Measurements from ENCODE around the gene THRAP3. TPM values are rescaled to one million over a fixed set of nuclear protein-coding genes. Genes with fewer than 3 reads are reported as not detected.

THRAP3 gene
- total and polyA plus RNA-seq, 2 of the 8 experiments (the other 6 are each of a cell fraction or from before 2014, with no cell fraction given) = 40.2 to 183 TPM

DNA sequence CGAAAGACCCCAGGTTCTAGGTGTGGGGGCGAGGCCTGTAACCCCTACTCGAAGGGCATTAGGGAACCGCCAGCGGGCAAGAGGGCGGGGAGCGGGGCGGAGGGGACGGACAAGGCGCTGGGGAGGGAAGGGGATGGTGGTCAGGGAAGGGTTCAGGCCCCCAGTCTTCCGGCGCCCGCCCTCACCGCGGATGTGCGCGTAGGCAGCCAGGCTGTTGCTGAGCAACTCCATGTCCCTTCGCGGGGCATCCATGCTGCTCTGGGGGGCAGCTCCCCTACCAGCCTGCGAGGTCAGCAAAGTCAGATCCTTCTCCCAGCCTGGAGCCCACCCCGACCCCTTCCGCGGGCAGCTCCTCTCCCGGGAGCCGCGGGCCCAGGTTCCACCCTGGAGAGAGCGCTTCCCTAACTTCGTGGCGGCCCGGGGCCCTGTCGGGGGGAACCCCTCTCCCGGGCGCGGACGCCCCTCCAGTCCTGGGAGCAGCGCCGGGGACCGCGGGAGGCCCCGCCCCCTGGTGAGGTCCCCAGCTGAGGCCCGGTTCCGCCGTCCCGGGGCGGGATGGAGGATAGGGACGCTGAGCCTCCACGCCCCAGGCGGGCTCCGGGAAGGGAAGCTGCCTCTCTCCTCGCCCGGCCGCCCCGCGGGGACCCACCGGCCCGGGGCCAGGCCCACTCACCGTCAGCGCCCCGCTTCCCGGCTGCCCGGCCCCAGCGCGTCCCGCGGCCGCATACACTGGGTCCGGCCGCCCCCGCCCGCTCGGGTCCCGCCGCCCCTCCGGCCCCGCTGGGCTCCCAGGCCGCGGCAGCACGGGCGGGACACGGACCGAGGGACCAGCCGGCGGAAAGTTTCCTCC is 98.8 kb downstream of the THRAP3 start:
- no peak overlapping the region for H4K5ac ChIP-seq (ENCODE audit: insufficient read length, low read depth, low read length)
- H3K79me1 ChIP-seq (ENCODE audit: low read depth, low read length) = no peaks in the 10 kb centered on the region; the same call in 1 of the 2 replicates
- peak overlapping the region; percentile 79 to 88 for H3K4me2 ChIP-seq (ENCODE audit: insufficient read depth in 1 of 2, low read depth in 2 of 2, low read length in 2 of 2)
- H3K14ac ChIP-seq (ENCODE audit: insufficient read length) = no peak overlapping the region
- H3K79me2 ChIP-seq (ENCODE audit: control insufficient read depth in 1 of 2, insufficient read depth in 2 of 2, low read length in 2 of 2) = no peaks in the 10 kb centered on the region
- H4K8ac ChIP-seq (ENCODE audit: extremely low read depth, insufficient read depth, low read length) = peak overlapping the region; percentile 9; the same call in 1 of the 2 replicates
- H3K23me2 ChIP-seq (ENCODE audit: low read depth, low read length) = peaks cover 30% of the 10 kb centered on the region
- no peaks in the 10 kb centered on the region for H4K20me1 ChIP-seq (replicated peaks in 1 of 2; ENCODE audit: control insufficient read depth in 1 of 2, insufficient read depth in 2 of 2, low read length in 2 of 2)
- peaks cover 0 to 28% (median 16%) of the 10 kb centered on the region in 4 experiments; a peak in 6 of 7 replicates for H3K4me1 ChIP-seq (replicated peaks in 1 of 4; ENCODE audit: control insufficient read depth in 3 of 4, insufficient read depth in 4 of 4, low read length in 3 of 4)
- peak overlapping the region; percentile 27 to 67 (median 48) for H3K4me3 ChIP-seq (ENCODE audit: extremely low read depth in 1 of 4, insufficient read depth in 2 of 4, low read depth in 3 of 4, low read length in 4 of 4)
- peak overlapping the region; percentile 13 for H2BK120ac ChIP-seq (replicated peaks; ENCODE audit: low read depth, low read length)
- H4K91ac ChIP-seq (replicated peaks; ENCODE audit: insufficient read length, low read length) = no peak overlapping the region
- no peaks in the 10 kb centered on the region; a peak in 1 of 8 replicates for H3K36me3 ChIP-seq (ENCODE audit: control insufficient read depth in 2 of 4, insufficient read depth in 4 of 4, low read length in 3 of 4)
- ChIA-PET CTCF (ENCODE audit: partially characterized antibody) (interaction anchor here (1.6 to 2.8 kb wide), 3 partner anchors 19 to 46 kb away, joined by 7 to 20 read pairs (median 15); no protein-coding TSS in a partner anchor), POLR2A (ENCODE audit: partially characterized antibody) (interaction anchor here (0.8 to 9.3 kb wide), 24 partner anchors 9 to 236 kb away, joined by 3 to 130 read pairs (median 4); partner anchors contain the start of genes LSM10, MAP7D1, SH3D21 and STK40)
- H3K23ac ChIP-seq (ENCODE audit: insufficient read length) = no peak overlapping the region
- FAIRE-seq (no peak), DNase-seq (ENCODE audit: low read depth in 1 of 2, low spot score in 2 of 2) (peak in 1 of 2 experiments; percentile 79)
- no peak overlapping the region for H2BK5ac ChIP-seq (ENCODE audit: low read depth, low read length)
- H2BK12ac ChIP-seq (ENCODE audit: low read depth, low read length) = peak overlapping the region; percentile 3; the same call in 1 of the 2 replicates
- peaks cover 0 to 39% (median 20%) of the 10 kb centered on the region in 4 experiments; a peak in 5 of 7 replicates for H3K27me3 ChIP-seq (replicated peaks in 1 of 4; ENCODE audit: control insufficient read depth in 3 of 4, extremely low read depth in 1 of 4, insufficient read depth in 3 of 4, low read length in 3 of 4)
- H2BK15ac ChIP-seq (ENCODE audit: low read length) = no peak overlapping the region
- H2AK5ac ChIP-seq (ENCODE audit: low read depth, low read length) = no peak overlapping the region
- no peak overlapping the region for H2BK20ac ChIP-seq (ENCODE audit: low read length)
- H3K4ac ChIP-seq (replicated peaks; ENCODE audit: insufficient read length, low read depth, low read length) = no peak overlapping the region
- 1% methylated on average over 58 of the region's 83 CpGs; no CpG with 5 or more reads in 1 of the 2 experiments for WGBS, 2 experiments (ENCODE audit: extremely low coverage in 1 of 2, insufficient coverage in 1 of 2, insufficient read length in 1 of 2, insufficient replicate concordance in 2 of 2, low coverage in 1 of 2, low lambda C conversion rate in 2 of 2, missing lambda C conversion rate in 1 of 2)
- no peak overlapping the region for H3K56ac ChIP-seq (replicated peaks; ENCODE audit: insufficient read length, low read depth, low read length)
- no peaks in the 10 kb centered on the region for H3K9me3 ChIP-seq (ENCODE audit: insufficient read depth in 2 of 2, low read depth in 1 of 2, low read length in 1 of 2)
- H3K9ac ChIP-seq (replicated peaks in 1 of 4; ENCODE audit: extremely low read depth in 1 of 4, low read depth in 3 of 4, low read length in 3 of 4) = peak overlapping the region in 2 of 4 experiments; percentile 2 to 71; a peak in 3 of 7 replicates
- no peak overlapping the region for H3K27ac ChIP-seq (ENCODE audit: low read depth, low read length)
- no peak overlapping the region for H2AFZ ChIP-seq (ENCODE audit: low read length)
- H3K18ac ChIP-seq (ENCODE audit: extremely low read depth, low read length) = no peak overlapping the region; the same call in none of the 2 replicates
- no peak for TF ChIP-seq BACH1 (IDR thresholded peaks at IDR 0.05; ENCODE audit: low read length)
- 0 out of 2 replicates have a peak, but pooled peaks have one; percentile 20 for TF ChIP-seq EGR1 (IDR thresholded peaks at IDR 0.05; ENCODE audit: borderline replicate concordance, low read depth, low read length)
- TF ChIP-seq RNF2 (IDR thresholded peaks at IDR 0.05; ENCODE audit: borderline replicate concordance, low read depth, low read length, missing control alignments, poor library complexity, severe bottlenecking) = no peak
- peak; percentile 30; the same call in 1 of the 2 replicates for TF ChIP-seq POLR2AphosphoS5 (IDR thresholded peaks at IDR 0.05; ENCODE audit: low read depth, low read length)
- no peak for TF ChIP-seq CHD1 (IDR thresholded peaks at IDR 0.05; ENCODE audit: low read depth, low read length)
- no peak for TF ChIP-seq SUZ12 (IDR thresholded peaks at IDR 0.05; ENCODE audit: low read length)
- no peak for TF ChIP-seq TAF7 (optimal IDR thresholded peaks at IDR 0.05; ENCODE audit: borderline replicate concordance, low read depth, low read length)
- no peak for TF ChIP-seq FOSL1 (IDR thresholded peaks at IDR 0.05; ENCODE audit: insufficient read depth, low read depth, low read length)
- TF ChIP-seq SIX5 (IDR thresholded peaks at IDR 0.05; ENCODE audit: low read depth, low read length) = no peak
- TF ChIP-seq CHD2 (IDR thresholded peaks at IDR 0.05; ENCODE audit: low read length) = no peak
- TF ChIP-seq RBBP5 (IDR thresholded peaks at IDR 0.05; ENCODE audit: borderline replicate concordance, low read depth, low read length) = 0 out of 2 replicates have a peak, but pooled peaks have one; percentile 30

Data from H1 (cell line).